Fibroblast of pulmonary artery (primary cell): ENCODE measurements around the gene TTC39C.
A peak's percentile ranks its signal among the peaks of the same experiment; 100 is the strongest.
"Not testable (repeated sequence)": the region's sequence is repeated elsewhere in the genome, so short reads cannot be mapped to it uniquely, and the experiment has no call there.

ENCODE experiments used
- DNase-seq: peaks from one replicate; pipeline ENCODE4 v3.0.0-alpha.2; 2010; ENCODE audit warnings: low read depth
- H3K4me3 ChIP-seq: replicated peaks from 2 replicates; pipeline ENCODE4 v1.5.1; 2011; ENCODE audit warnings: low read depth, mild to moderate bottlenecking, control low read depth, low read length, moderate library complexity
- TF ChIP-seq, protein P1 (sequence below): IDR thresholded peaks from 2 replicates; pipeline ENCODE4 v1.5.1; 2011; ENCODE audit warnings: mild to moderate bottlenecking, control low read depth, low read length, inconsistent platforms; ENCODE audit errors: missing control alignments

The TTC39C gene

DNA sequence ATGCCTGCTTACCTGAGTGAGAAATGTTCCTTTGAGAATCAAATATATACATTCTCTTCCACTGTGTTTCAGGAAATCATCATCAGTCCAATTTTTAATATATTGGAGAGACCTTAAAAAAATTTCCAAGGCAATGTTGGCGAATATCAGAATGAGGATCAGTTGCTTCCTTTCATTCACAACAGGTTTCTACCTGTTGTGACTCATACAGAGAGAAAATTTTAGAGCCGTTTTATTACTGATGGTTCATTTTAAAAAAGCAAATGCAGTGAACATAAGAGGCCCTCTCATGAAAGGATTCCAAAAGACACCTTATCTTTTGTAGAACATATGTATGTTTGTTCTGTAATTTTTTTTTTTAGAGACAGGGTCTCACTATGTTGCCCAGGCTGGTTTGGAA lies 42.0 kb downstream of the TTC39C start:
- TF ChIP-seq, protein P1, sequence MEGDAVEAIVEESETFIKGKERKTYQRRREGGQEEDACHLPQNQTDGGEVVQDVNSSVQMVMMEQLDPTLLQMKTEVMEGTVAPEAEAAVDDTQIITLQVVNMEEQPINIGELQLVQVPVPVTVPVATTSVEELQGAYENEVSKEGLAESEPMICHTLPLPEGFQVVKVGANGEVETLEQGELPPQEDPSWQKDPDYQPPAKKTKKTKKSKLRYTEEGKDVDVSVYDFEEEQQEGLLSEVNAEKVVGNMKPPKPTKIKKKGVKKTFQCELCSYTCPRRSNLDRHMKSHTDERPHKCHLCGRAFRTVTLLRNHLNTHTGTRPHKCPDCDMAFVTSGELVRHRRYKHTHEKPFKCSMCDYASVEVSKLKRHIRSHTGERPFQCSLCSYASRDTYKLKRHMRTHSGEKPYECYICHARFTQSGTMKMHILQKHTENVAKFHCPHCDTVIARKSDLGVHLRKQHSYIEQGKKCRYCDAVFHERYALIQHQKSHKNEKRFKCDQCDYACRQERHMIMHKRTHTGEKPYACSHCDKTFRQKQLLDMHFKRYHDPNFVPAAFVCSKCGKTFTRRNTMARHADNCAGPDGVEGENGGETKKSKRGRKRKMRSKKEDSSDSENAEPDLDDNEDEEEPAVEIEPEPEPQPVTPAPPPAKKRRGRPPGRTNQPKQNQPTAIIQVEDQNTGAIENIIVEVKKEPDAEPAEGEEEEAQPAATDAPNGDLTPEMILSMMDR, result no peak
- DNase-seq, result no peak
- H3K4me3 ChIP-seq, result no peak overlapping the region

DNA sequence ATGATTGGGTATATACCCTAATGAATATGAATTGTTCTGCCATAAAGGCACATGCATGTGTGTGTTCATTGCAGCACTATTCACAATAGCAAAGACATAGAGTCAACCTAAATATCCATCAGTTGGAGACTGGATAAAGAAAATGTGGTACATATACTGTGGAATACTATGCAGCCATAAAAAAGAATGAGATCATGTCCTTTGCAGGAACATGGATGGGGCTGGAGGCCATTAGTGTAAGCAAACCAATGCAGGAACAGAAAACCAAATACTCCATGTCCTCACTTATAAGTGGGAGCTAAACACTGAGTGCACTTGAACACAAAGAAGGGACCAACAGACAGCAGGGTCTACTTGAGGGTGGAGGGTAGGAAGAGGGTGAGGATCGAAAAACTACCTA lies 43.2 kb downstream of the TTC39C start:
- DNase-seq, result no peak
- TF ChIP-seq, protein P1, result no peak
- no peak overlapping the region for H3K4me3 ChIP-seq

DNA sequence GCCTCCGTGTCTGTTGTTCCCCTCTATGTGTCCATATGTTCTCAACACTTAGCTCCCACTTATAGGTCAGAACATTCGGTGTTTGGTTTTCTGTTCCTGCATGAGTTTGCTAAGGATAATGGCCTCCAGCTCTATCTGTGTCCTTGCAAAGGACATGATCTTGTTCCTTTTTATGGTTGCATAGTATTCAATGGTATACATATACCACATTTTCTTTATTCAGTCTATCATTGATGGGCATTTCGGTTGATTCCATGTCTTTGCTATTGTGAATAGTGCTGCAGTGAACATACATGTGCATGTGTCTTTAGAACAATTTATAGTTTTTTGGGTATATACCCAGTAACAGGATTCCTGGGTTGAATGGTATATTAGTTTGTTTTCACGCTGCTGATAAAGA lies 44.8 kb downstream of the TTC39C start:
- not testable (repeated sequence) for DNase-seq

DNA sequence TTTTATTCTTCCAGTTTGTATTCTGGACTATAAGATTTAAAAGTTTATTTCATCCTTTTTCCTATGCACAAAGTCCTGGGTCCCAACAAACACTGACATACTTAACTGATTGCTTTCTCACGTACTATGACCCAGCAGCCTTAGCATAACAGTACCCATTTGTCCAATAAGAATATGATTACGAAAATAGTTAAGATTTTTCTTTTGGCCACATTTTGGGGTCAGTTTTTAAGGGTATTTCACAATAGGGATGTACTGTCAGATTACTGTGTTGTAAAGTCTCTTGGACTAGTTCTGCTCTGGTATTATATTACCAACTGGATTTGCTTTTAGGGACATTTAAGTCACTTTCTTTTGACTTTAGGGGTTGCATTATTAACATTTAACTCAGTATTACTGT lies 46.1 kb downstream of the TTC39C start:
- TF ChIP-seq, protein P1, result no peak
- no peak overlapping the region for H3K4me3 ChIP-seq
- DNase-seq, result peak; percentile 29

More for the DNA sequence above, 44.8 kb downstream of the TTC39C start:
- not testable (repeated sequence) for H3K4me3 ChIP-seq

DNA sequence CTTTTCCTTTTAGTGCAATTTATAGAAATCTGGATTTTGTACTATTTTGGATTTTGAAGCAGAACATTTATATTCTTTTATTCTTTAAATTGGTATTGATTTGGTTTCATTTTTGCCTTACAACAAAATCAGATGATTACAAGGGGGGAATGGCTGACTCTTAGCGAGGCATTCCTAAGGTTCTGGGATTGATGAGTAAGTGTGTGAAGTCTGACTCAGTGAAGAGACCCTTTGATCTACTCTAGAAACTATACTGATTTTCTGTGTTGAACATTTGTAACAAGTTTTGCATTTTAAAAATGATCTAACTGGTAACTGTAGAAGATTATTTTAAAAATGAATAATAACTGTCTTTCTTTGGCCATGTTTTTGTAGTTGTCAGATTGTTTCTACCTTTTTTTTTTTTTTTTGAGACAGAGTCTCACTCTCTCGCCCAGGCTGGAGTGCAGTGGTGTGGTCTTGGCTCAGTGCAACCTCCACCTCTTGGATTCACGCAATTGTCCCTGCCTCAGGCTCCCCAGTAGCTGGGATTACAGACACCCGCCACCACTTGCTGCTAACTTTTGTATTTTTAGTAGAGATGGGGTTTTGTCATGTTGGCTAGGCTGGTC lies 48.7 kb downstream of the TTC39C start:
- H3K4me3 ChIP-seq, result no peak overlapping the region
- TF ChIP-seq, protein P1, result no peak
- DNase-seq, result peak; percentile 16

GRCh38 chr18:24064391-24065100 lies 50.0 kb downstream of the TTC39C start:
- H3K4me3 ChIP-seq, result no peak overlapping the region
- DNase-seq, result no peak
- TF ChIP-seq, protein P1, result no peak

GRCh38 chr18:24065906-24066305 lies 51.4 kb downstream of the TTC39C start:
- TF ChIP-seq, protein P1, result no peak
- DNase-seq, result no peak
- no peak overlapping the region for H3K4me3 ChIP-seq
